ENCODE results near the gene DCC.

DNA sequence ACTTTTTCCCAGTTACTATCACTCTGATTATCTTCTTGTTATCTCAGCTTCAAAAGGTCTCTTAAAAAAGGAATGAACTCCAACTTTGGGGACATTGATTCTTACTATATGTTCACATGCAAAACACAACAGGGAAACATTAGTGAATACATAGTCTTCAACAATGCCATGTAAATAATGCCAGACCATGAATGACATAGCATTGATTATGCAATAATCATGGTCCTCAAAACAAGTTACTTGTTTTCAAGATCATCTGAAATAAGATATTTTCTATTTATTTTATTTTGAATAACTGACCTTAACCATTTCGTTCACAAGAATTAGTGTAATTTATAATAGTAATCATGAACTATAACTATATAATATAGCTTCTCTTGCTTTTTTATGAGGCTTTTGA, 982.2 kb downstream of the DCC start:
- TF ChIP-seq CTCF (optimal IDR thresholded peaks at IDR 0.05 in 1 of 3, IDR thresholded peaks at IDR 0.05 in 1 of 3, conservative IDR thresholded peaks at IDR 0.05 in 1 of 3; ENCODE audit: extremely low read depth in 1 of 3, insufficient read depth in 2 of 3, low read length in 3 of 3) (no peak), EZH2 (IDR thresholded peaks at IDR 0.05; ENCODE audit: low read length) (no peak)

Data from keratinocyte (primary cell).